Aortic smooth muscle cell (primary cell): ENCODE data around the gene GRM6. TPM values are rescaled to one million over a fixed set of nuclear protein-coding genes. Genes with fewer than 3 reads are reported as not detected.

Experiments
- total RNA-seq: library from RNA; depleted of rRNA; stranded (reverse); fragments of >200 nt; gene quantifications from 2 replicates; pipeline ENCODE4 v1.2.3, GENCODE V29; 2014

GRM6 gene
- total RNA-seq = not detected in 2 replicates

GRCh38 chr5:178994580-178995340, at the start of gene GRM6:
Gene GRM6 (minus strand): TSS chr5:178995320. CDS start chr5:178994944, 376 bp downstream.

GRCh38 chr5:179023528-179024189, 28.5 kb upstream of the GRM6 start, which contains the start of gene ZNF879:
Gene ZNF879 (plus strand): TSS chr5:179023804. CDS start chr5:179025005, 1,201 bp downstream.

DNA sequence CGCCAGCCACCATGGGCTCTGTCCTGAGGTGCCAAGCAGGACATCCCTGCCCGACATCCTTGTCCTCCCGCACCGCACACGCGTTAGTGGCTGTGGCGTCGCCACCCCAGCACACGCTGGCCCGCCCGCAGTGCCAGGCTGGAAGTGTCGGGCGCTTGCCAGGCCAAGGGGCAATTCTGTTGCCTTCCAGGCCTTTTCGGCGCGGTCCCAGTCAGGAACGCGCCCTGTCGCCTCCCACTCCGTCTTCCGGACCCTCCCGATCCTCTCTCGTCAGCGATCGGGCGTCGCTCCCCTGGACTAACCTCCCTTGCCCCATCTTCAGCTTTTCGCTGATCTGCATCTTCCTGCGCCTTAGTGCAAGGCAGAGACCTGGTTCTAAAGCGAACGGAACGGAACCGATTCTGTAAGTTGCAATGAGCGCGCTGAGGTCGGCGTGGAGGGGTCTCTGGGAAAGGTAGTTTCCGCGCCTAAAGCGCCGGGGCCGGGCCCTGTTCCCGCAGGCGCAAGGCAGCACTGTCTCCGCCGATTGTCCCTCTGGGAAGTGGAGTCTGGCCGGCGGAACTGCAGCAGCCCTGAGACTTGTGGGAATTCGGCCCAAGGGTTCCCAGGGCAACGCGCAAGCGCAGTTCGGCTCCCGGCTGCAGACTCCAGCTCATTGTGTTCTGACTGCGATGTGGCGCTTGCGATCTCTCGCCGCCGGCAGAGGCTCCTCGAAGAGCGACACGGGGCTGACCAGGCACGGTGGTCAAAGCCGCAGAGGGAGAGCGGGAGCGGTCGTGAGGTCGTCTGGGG, 54.4 kb downstream of the GRM6 start, which contains the start of gene ZNF454:
Gene ZNF454 (plus strand): TSS at position 630 of the 792 bp plus-strand sequence. CDS start 1,594 bp downstream, outside the sequence.

Other genes with a start within 250 kb of the GRM6 start
- 8.0 and 8.2 TPM in 2 replicates for gene ZNF354B, start 135.4 kb downstream of the GRM6 start, total RNA-seq
- gene ZFP2, start 99.4 kb downstream of the GRM6 start, total RNA-seq = 0.25 and 0.92 TPM in 2 replicates
- 1.1 and 1.6 TPM in 2 replicates for gene ZNF454, start 54.1 kb downstream of the GRM6 start, total RNA-seq
- 4.6 and 5.0 TPM in 2 replicates for gene ZNF879, start 28.5 kb upstream of the GRM6 start, total RNA-seq
- 6.7 and 7.4 TPM in 2 replicates for gene ZNF354C, start 65.1 kb upstream of the GRM6 start, total RNA-seq